RWPE2 (cell line): ENCODE results near the gene DCAF16.

Experiments used
- ATAC-seq: fragments of 200-7000 bp; cut with Tn5 transposase; 3 replicates; pipeline ENCODE4 v1.9.1; 2021; ENCODE audit warnings: low read depth
- DNase-seq: peaks from one replicate; pipeline ENCODE4 v3.0.0-alpha.2; 2020; ENCODE audit warnings: low spot score
- H3K27ac ChIP-seq: fragments of 450-650 bp; 2 replicates; pipeline ENCODE4 v1.5.1; 2017; ENCODE audit warnings: mild to moderate bottlenecking; ENCODE audit not compliant: poor library complexity, severe bottlenecking
- H3K27me3 ChIP-seq: fragments of 250-450 bp; sonication (Bioruptor Pico); 2 replicates; pipeline ENCODE4 v1.5.1; 2021; ENCODE audit warnings: mild to moderate bottlenecking, moderate library complexity; ENCODE audit not compliant: insufficient read depth, poor library complexity, severe bottlenecking
- H3K36me3 ChIP-seq: fragments of 250-450 bp; sonication (Bioruptor Pico); 2 replicates; pipeline ENCODE4 v1.5.1; 2020; ENCODE audit warnings: low read depth, mild to moderate bottlenecking, moderate library complexity
- H3K4me1 ChIP-seq: fragments of 250-450 bp; sonication (Bioruptor Pico); 2 replicates; pipeline ENCODE4 v1.5.1; 2021; ENCODE audit warnings: mild to moderate bottlenecking, moderate library complexity; ENCODE audit not compliant: insufficient read depth, poor library complexity, severe bottlenecking
- H3K4me3 ChIP-seq: fragments of 250-450 bp; sonication (Bioruptor Pico); 2 replicates; pipeline ENCODE4 v1.5.1; 2021; ENCODE audit warnings: mild to moderate bottlenecking, moderate library complexity; ENCODE audit not compliant: severe bottlenecking
- H3K9me3 ChIP-seq: fragments of 250-450 bp; sonication (Bioruptor Pico); 2 replicates; pipeline ENCODE4 v1.5.1; 2021; ENCODE audit warnings: mild to moderate bottlenecking, moderate library complexity; ENCODE audit not compliant: severe bottlenecking
- CTCF ChIP-seq: fragments of 450-650 bp; IDR thresholded peaks from one replicate; pipeline ENCODE4 v1.5.1; 2017; ENCODE audit warnings: mild to moderate bottlenecking, moderate library complexity; ENCODE audit not compliant: poor library complexity, severe bottlenecking

DCAF16 gene

DNA sequence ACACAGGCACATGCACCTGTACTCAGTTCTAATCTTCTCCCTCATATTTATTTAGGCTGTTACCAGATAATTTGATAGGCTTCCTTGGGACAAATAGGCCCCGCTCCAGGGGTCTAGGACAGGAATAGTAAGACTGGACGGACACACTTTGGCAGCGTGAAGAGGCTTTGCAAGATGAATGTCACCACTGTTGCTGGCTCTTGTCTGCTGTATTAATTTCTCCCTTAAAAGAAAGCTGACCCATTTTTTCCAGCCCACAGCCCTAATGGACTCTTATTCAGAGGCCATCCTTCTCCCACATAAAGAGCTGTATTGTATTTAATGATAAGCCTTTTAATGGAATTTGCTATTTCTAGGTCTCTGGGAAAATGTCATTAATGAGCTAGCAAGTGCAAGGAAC is 47.1 kb downstream of the DCAF16 start:
- Histone ChIP-seq H3K4me1 (no peaks in the 10 kb centered on the region), H3K36me3 (no peaks in the 10 kb centered on the region), H3K9me3 (no peaks in the 10 kb centered on the region), H3K4me3 (no peak overlapping the region), H3K27me3 (no peaks in the 10 kb centered on the region), H3K27ac (no peak overlapping the region)
- DNase-seq (no peak), ATAC-seq (no peak)
- TF ChIP-seq CTCF, result no peak

- H3K4me3 ChIP-seq, result no peak overlapping the region
- DNase-seq, result no peak
- no peaks in the 10 kb centered on the region for H3K36me3 ChIP-seq
- H3K27me3 ChIP-seq, result no peaks in the 10 kb centered on the region
- ATAC-seq, result peak; percentile 45; the same call in 1 of the 3 replicates
- no peak overlapping the region for H3K27ac ChIP-seq
- TF ChIP-seq CTCF, result peak; percentile 15
- H3K9me3 ChIP-seq, result no peaks in the 10 kb centered on the region
- no peaks in the 10 kb centered on the region for H3K4me1 ChIP-seq
Measured at GRCh38 chr4:17762726-17763125, 47.8 kb downstream of the DCAF16 start.

GRCh38 chr4:17761062-17761461 is 49.5 kb downstream of the DCAF16 start:
- H3K27me3 ChIP-seq, result no peaks in the 10 kb centered on the region
- no peak for ATAC-seq
- DNase-seq, result no peak
- TF ChIP-seq CTCF, result no peak
- H3K9me3 ChIP-seq, result no peaks in the 10 kb centered on the region
- H3K36me3 ChIP-seq, result no peaks in the 10 kb centered on the region
- H3K4me1 ChIP-seq, result no peaks in the 10 kb centered on the region
- H3K4me3 ChIP-seq, result no peak overlapping the region
- H3K27ac ChIP-seq, result no peak overlapping the region

- ATAC-seq (no peak), DNase-seq (no peak)
- no peaks in the 10 kb centered on the region for H3K9me3 ChIP-seq
- no peaks in the 10 kb centered on the region for H3K36me3 ChIP-seq
- H3K4me1 ChIP-seq, result no peaks in the 10 kb centered on the region
- no peak for TF ChIP-seq CTCF
- no peak overlapping the region for H3K27ac ChIP-seq
- no peak overlapping the region for H3K4me3 ChIP-seq
- no peaks in the 10 kb centered on the region for H3K27me3 ChIP-seq
Measured at GRCh38 chr4:17760626-17761025, 49.9 kb downstream of the DCAF16 start.

GRCh38 chr4:17758485-17758884 is 52.1 kb downstream of the DCAF16 start:
- Histone ChIP-seq H3K27ac (no peak overlapping the region), H3K27me3 (no peaks in the 10 kb centered on the region), H3K36me3 (no peaks in the 10 kb centered on the region), H3K9me3 (no peaks in the 10 kb centered on the region), H3K4me1 (no peaks in the 10 kb centered on the region), H3K4me3 (no peak overlapping the region)
- ATAC-seq (no peak), DNase-seq (no peak)
- TF ChIP-seq CTCF, result no peak
